ENCODE measurements around the gene N4BP2.

Gene N4BP2

GRCh38 chr4:40200875-40201801 lies 144.5 kb downstream of the N4BP2 start:
- no peak for TF ChIP-seq CTCF (conservative IDR thresholded peaks at IDR 0.05; ENCODE audit: low read depth, low read length)
- Histone ChIP-seq H3K9ac (peak overlapping the region; percentile 53), H4K20me1 (ENCODE audit: insufficient read depth) (no peaks in the 10 kb centered on the region), H2AFZ (ENCODE audit: low read depth) (peak overlapping the region; percentile 47; the same call in 1 of the 2 replicates), H3K79me2 (ENCODE audit: insufficient read depth, low read depth) (peaks cover 25% of the 10 kb centered on the region; the same call in 1 of the 2 replicates), H3K4me1 (ENCODE audit: low read depth, poor library complexity, severe bottlenecking) (peaks cover 40% of the 10 kb centered on the region), H3K4me3 (IDR thresholded peaks at IDR 0.05; ENCODE audit: insufficient read depth, low read depth, low read length) (no peak overlapping the region), H3K27ac (peak overlapping the region; percentile 75), H3K27me3 (ENCODE audit: insufficient read depth, low read depth) (no peaks in the 10 kb centered on the region), H3K4me2 (peak overlapping the region; percentile 71), H3K36me3 (ENCODE audit: insufficient read depth) (no peaks in the 10 kb centered on the region)

- Histone ChIP-seq H4K20me1 (ENCODE audit: insufficient read depth) (no peaks in the 10 kb centered on the region), H3K9ac (no peak overlapping the region), H3K4me1 (ENCODE audit: low read depth, poor library complexity, severe bottlenecking) (peaks cover 44% of the 10 kb centered on the region), H3K27me3 (ENCODE audit: insufficient read depth, low read depth) (no peaks in the 10 kb centered on the region), H2AFZ (ENCODE audit: low read depth) (no peak overlapping the region), H3K27ac (peak overlapping the region; percentile 75; the same call in 1 of the 2 replicates), H3K79me2 (ENCODE audit: insufficient read depth, low read depth) (peaks cover 25% of the 10 kb centered on the region; the same call in 1 of the 2 replicates), H3K4me2 (peak overlapping the region; percentile 71), H3K36me3 (ENCODE audit: insufficient read depth) (no peaks in the 10 kb centered on the region), H3K4me3 (IDR thresholded peaks at IDR 0.05; ENCODE audit: insufficient read depth, low read depth, low read length) (no peak overlapping the region)
- TF ChIP-seq CTCF (conservative IDR thresholded peaks at IDR 0.05; ENCODE audit: low read depth, low read length) = no peak
Measured at GRCh38 chr4:40201898-40202297, 145.2 kb downstream of the N4BP2 start.

- no peak for TF ChIP-seq CTCF (conservative IDR thresholded peaks at IDR 0.05; ENCODE audit: low read depth, low read length)
- no peak overlapping the region for H3K9ac ChIP-seq
Measured at GRCh38 chr4:40202474-40202873, 145.8 kb downstream of the N4BP2 start.

GRCh38 chr4:40204507-40205258 lies 148.0 kb downstream of the N4BP2 start:
- peaks cover 41% of the 10 kb centered on the region for H3K4me1 ChIP-seq (ENCODE audit: low read depth, poor library complexity, severe bottlenecking)
- peaks cover 15% of the 10 kb centered on the region; the same call in 1 of the 2 replicates for H3K79me2 ChIP-seq (ENCODE audit: insufficient read depth, low read depth)
- H3K4me2 ChIP-seq = no peak overlapping the region
- H3K36me3 ChIP-seq (ENCODE audit: insufficient read depth) = no peaks in the 10 kb centered on the region
- no peaks in the 10 kb centered on the region for H3K27me3 ChIP-seq (ENCODE audit: insufficient read depth, low read depth)
- no peak overlapping the region for H3K9ac ChIP-seq
- H4K20me1 ChIP-seq (ENCODE audit: insufficient read depth) = no peaks in the 10 kb centered on the region
- no peak overlapping the region for H3K27ac ChIP-seq
- no peak overlapping the region for H2AFZ ChIP-seq (ENCODE audit: low read depth)
- no peak for TF ChIP-seq CTCF (conservative IDR thresholded peaks at IDR 0.05; ENCODE audit: low read depth, low read length)
- H3K4me3 ChIP-seq (IDR thresholded peaks at IDR 0.05; ENCODE audit: insufficient read depth, low read depth, low read length) = no peak overlapping the region

More at GRCh38 chr4:40202474-40202873, 145.8 kb downstream of the N4BP2 start:
- Histone ChIP-seq H3K4me3 (IDR thresholded peaks at IDR 0.05; ENCODE audit: insufficient read depth, low read depth, low read length) (no peak overlapping the region), H4K20me1 (ENCODE audit: insufficient read depth) (no peaks in the 10 kb centered on the region), H3K27ac (no peak overlapping the region), H3K27me3 (ENCODE audit: insufficient read depth, low read depth) (no peaks in the 10 kb centered on the region), H3K4me1 (ENCODE audit: low read depth, poor library complexity, severe bottlenecking) (peaks cover 44% of the 10 kb centered on the region), H3K79me2 (ENCODE audit: insufficient read depth, low read depth) (peaks cover 22% of the 10 kb centered on the region; the same call in 1 of the 2 replicates), H3K36me3 (ENCODE audit: insufficient read depth) (no peaks in the 10 kb centered on the region), H2AFZ (ENCODE audit: low read depth) (no peak overlapping the region), H3K4me2 (no peak overlapping the region)

All from KMS-11 (cell line).